Activated naive CD8-positive, alpha-beta T cell treated with anti-CD3 and anti-CD28 coated beads, Interleukin-2, amount 50 U/mL, for 16 hours (primary cell): ENCODE measurements around the gene SMARCC2.

Source experiments
- DNase-seq: peaks from one replicate; pipeline ENCODE4 v3.0.0-alpha.2; 2020; ENCODE audit warnings: low read depth, low spot score

SMARCC2 gene

DNA sequence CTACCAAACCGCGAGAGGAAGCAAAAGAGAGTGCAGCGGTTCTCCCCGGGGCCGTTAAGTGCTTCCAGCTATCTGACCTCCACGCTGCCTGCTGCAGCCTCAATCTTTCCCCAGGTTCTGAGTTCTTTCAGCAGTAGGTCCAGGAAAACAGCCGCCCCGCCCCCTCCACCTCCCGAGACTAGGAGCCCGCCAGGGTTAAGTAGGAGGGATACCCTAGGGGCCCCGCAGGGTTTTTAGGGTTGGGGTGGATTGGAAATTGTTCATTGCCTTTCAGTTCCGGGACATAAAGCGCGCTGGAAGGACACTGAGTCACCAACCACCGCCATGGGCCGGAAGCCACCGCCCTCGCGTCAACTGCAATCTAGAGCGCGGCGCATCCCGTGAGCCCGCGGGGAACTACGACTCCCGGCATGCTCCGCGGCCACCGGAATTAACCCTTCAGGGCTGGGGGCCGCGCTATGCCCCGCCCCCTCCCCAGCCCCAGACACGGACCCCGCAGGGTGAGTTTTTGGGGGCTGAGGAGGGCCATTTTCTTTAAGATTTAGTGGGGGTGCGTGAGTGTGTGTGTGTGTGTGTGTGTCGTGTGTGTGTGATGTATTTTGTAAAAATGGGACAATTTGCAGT is 37.0 kb downstream of the SMARCC2 start, which contains the start of gene MYL6B:
TSS of gene MYL6B (plus strand) at position 456 of the 624 bp plus-strand sequence. CDS start 1,332 bp downstream, outside the sequence.
- peak; percentile 87 for DNase-seq

DNA sequence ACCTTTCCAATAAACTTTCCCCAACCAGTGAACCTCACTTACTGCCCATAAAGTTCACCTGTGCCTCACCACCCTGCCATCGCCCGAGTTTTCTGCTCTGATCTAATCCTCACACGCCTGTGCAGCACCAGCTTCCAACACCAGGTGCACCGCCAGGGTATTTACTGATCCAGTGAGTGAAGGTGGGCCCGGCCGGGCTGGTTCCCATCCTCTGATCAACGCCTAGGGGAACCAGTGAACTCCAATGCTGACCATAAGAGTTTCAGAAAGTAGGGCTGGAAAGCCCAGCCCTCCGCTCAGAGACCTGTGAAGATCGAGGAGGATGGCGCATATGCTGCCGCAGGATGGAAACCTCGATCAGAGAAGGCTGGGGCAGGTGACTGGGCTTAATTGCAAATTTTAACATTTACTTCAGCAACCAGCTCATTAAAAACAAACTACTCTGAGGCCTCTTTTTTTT is 37.6 kb downstream of the SMARCC2 start:
- DNase-seq: peak; percentile 50

DNA sequence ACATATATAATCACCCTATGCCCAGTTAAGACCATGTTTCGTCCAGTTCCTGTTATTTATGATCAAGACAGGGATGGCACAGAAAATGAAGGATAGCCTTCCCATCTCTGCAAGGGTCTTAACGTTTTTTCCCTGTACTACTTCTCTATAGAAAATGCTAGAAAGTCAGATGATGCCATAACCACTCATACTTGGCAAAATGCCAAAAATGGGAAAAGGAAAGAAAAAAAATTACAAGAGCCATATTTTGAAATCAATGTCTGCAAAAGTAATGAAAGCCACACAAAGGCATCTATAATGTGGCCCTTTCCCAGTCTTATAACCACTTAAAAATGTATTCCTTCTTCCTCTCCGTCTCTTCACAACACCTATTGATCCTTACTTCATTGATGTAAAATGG is 38.7 kb downstream of the SMARCC2 start:
- DNase-seq: no peak

DNA sequence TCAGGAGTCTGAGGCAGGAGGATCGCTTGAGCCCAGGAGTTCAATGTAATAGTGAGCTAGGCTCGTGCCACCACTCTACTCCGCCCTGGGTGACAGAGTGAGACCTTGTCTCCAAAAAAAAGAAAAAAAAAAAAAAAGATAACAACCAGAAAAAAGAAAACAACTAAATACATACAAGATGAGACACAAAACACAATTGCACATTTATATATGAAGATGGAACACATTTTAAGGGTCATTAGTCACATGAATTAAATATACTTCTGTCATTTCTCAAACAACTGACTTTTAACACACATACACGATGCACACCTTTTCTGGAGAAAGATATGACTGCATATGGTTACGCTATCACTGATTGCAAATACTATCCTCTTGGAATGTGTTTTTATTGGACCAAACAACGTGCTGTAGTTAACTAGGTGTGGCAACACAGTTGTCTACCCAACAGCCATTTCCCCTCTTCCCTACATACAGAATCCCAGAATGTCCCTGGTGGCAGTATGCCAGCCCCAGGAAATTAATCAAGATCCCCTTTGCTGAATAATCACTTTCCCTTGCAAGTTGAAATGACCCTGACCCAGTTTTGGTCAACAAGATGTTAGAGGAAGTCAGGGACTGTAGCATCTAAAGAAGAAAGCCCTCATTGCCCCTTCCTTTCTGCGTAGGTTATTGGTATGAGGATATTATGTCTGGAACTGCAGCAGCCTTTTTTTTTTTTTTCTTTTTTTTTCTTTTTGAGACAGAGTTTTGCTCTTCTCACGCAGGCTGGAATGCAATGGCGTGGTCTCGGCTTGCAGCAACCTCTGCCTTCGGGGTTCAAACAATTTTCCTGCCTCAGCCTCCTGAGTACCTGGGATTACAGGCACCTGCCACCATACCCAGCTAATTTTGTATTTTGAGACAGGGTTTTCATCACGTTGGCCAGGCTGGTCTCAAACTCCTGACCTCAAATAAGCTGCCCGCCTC is 42.5 kb downstream of the SMARCC2 start:
- no peak for DNase-seq

DNA sequence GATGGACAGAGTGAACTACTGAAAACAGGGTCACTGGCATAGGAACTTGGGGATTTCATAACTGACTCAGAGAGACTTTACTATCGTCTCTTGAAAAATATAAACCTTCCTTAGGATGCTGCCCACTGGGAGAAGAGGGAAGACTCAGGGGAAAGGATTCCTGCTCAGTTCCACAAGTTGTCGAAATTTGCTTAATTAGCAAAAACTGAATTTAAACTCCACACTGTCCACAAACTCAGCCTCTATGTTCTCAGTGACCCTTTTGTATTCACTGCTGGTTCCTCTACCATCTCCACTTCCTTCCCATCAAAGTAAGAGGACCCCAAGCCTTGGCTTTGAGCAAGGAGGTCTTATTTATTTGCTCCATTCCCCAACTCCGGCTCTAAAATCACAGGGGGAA is 44.1 kb downstream of the SMARCC2 start:
- DNase-seq: no peak

DNA sequence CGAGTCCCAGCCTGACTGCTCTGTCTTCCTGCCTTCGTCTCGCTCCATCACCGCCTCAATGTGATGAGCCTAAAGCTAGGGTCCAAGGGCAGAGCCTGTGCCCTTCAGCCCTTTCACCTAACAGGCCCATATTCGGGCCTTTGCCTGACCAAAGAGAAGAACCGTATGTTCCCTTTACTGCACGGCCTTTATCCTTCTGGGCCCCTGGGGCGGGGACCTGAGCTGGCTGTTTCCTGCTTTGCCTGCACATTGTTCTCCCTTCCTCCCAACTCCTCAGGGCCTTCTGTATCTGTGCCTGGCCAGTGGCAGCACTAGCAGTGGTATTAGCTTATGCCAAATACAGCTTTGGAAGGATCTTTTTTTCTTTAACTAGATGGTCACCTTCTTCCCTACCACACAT is 45.4 kb downstream of the SMARCC2 start:
- no peak for DNase-seq

DNA sequence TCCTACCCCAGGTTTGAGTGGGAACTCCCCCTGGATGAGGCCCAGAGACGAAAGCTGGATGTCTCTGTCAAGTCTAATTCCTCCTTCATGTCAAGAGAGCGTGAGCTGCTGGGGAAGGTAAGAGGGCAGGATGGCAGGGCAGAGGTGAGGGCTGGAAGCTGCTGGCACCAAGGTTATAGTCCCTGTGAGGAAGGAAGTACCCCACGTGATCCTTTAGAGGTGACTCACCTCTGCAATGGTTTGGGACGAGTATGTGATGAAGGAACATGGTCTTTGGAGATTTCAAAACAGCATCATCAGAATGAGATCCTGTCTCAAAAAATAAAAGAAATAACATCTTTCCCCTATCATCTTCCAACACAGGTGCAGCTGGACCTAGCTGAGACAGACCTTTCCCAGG is 46.1 kb downstream of the SMARCC2 start:
- DNase-seq: no peak

DNA sequence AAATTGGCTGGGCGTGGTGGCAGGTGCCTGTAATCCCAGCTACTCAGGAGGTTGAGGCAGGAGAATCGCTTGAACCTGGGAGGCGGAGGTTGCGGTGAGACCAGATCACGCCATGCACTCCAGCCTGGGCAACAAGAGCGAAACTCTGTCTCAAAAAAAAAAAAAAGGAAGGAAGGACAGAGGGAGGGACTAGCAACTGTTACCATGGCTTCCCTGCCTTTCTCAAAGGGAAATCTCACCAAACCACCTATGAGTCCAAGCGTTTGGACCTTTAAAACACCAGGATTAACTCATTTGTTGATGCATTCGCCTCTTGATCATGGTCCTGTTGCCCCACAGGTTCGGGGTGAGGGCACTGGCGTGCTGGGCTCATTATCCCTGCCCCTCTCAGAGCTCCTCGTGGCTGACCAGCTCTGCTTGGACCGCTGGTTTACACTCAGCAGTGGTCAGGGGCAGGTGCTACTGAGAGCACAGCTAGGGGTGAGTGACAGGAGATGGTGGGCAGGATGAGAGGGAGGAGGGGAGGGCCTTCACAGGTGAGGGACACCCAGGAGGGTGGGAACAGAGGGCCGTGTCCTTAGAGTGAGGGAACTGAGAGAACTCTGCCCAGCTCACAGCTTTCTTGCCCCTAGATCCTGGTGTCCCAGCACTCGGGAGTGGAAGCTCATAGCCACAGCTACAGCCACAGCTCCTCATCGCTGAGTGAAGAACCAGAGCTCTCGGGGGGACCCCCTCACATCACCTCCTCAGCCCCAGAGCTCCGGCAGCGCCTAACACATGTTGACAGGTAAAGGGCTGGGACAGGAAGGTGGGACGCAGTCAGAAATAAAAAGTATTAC is 47.1 kb downstream of the SMARCC2 start:
- no peak for DNase-seq

DNA sequence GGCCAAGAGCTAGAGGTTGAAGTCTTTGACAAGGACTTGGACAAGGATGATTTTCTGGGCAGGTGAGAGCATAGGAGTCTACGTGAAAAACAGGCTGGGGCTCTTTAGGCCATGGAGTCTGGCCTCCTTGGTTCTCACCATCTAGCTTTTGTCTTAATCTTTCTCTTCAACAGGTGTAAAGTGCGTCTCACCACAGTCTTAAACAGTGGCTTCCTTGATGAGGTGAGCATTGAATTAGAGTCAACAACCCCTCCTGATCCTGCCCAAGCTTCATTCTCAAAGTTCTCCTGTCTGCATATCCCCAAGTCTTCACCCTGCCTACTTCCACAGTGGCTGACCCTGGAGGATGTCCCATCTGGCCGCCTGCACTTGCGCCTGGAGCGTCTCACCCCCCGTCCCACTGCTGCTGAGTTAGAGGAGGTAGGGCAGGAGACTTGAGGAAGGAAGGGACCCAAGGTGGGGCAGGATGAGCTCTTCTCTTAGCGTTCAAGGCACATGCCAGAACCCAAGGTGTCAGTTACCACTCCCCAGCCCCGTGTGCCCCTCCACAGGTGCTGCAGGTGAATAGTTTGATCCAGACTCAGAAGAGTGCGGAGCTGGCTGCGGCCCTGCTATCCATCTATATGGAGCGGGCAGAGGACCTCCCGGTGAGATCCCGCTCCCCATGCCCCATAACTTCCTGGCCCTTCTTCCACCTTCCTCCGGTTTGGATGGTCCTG is 51.3 kb downstream of the SMARCC2 start:
- no peak for DNase-seq

DNA sequence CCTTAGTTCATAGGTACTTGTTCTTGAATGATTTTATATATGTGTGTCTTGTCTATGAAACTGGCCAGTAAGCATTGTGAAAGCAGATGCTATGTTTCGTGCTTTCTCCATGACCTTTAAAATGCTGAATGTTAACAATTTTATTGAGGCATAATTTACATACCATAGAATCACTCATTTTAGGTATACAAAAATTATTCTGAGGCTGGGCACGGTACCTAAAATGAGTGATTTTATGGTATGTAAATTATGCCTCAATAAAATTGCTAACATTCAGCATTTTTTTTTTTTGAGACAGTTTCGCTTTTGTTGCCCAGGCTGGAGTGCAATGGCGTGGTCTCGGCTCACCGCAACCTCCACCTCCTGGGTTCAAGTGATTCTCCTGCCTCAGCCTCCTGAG is 54.4 kb downstream of the SMARCC2 start:
- DNase-seq: no peak

DNA sequence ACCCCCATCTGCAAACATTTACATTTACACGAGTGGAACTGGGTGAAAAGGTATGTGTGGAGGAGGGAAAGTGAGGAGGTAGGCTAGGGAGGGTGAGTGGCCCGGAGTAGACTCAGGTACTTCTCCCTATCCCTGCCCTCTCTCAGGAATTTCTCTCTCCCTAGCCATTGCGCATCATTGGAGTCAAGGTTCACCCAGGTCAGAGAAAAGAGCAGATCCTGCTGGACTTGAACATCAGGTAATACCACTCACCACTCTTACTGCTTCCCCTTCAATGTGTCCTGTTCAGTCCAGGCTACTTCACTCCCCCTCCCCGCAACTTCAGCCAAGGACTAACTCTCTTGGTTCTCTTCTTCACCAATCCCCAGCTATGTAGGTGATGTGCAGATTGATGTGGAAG is 58.4 kb downstream of the SMARCC2 start:
- DNase-seq: no peak

DNA sequence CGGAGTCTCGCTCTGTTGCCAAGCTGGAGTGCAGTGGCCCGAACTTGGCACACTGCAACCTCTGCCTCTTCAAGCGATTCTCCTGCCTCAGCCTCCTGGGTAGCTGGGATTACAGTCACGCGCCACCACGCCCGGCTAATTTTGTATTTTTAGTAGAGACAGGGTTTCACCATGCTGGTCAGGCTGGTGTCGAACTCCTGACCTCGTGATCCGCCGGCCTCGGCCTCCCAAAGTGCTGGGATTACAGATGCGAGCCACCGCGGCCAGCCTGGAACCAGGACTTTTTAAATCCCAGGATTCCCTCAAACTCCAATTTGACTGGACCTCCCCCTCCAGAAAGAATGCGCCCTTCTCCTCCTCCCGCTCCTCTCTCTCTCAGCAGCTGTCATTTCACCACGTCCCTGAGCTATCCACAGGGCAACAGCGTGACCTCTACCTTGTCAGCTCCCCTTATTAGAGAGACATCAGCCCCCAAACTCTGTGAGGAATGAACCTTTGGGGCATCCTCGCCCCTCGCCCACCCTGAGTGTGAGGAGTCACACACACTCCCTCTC is 59.3 kb downstream of the SMARCC2 start:
- DNase-seq: no peak

DNA sequence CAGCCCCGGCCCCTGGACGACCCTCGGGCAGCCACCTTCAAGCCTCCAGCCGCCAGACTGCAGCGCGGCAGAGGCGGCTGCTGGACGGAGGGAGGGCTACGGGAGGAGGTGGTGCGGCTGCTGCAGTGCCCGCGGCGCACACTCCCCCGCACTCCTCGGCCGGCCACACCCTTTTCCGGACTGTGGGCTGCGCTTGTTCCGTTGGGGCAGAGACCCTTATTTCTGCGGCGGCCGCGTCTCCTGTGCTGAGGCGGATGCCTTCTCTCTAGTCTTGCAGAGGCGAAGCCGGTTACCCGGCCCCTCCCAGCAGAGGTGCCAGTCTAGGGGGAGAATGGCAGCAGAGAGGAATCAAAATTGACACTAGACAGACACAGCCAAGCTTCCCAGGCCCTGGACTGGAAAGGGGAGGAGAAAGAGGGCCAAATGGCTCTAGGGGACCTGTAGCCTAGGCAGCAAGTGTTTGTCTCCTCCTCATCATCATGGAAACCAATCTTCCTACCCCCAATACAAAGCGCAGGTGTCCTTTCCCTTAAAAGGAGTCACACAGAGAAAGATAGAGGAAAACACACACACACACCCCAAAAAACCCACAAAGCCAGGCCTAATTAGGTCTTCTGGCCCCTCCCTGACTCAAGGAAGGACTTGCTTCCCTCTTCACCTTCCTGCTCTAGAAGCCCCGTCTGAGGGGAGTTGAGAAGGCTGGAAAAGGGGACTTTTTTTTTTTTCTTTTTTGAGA is 59.9 kb downstream of the SMARCC2 start:
- no peak for DNase-seq

DNA sequence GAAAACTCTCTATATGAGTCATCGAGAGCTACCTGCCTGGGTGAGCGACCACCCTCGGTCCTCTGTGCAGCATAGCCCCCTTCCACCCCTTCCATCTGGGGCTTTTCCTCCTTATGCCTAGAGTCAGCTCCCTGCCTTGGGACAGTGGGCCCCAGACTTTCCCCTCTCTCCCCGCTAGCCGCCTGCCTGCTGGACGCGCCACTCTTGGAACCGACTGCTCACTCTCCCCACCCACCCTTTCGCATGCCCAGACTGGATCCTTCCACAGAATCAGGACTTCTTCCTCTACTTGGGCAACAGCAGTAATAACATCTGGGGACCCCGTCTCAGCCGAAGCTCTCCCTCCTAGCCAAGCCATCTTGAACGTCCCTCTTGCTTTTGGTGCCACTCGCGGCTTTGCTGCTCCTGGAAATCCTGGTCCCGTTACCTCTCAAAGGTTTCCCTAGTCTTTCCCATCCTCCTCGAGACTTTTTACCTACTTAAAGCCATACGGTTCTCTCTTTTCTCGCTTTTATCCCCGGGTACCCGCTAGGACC is 60.5 kb downstream of the SMARCC2 start:
- DNase-seq: no peak

DNA sequence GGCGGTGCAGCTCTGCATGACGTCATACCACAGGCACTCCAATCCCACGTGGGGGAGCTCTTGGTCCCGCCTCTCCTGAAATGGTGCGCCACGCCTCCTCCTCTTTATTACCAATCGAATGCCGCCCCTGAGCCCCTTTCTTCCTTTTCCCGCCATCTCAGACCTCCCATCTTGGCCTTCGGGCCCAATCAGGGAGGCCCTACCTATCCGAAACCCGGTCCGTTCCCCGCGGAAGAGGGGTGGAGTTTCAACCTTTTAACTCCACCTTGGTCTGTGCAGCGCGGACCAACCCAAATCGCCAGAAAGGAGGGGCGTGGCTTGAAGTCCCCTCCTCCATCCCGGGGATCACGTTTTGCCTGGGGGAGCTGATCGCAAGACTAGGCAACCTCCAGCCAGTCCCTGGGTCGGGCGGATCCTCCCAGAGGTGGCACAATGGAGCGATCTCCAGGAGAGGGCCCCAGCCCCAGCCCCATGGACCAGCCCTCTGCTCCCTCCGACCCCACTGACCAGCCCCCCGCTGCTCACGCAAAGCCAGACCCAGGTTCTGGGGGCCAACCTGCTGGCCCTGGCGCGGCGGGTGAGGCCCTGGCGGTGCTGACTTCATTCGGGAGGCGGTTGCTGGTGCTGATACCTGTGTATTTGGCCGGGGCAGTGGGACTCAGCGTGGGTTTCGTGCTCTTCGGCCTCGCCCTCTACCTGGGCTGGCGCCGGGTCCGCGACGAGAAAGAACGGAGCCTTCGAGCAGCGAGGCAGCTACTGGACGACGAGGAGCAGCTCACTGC is 61.2 kb downstream of the SMARCC2 start, which contains the start of gene ESYT1:
TSS of gene ESYT1 (plus strand) at position 380 of the 782 bp plus-strand sequence. CDS start at position 433, 53 bp downstream.
- DNase-seq: peak; percentile 96

DNA sequence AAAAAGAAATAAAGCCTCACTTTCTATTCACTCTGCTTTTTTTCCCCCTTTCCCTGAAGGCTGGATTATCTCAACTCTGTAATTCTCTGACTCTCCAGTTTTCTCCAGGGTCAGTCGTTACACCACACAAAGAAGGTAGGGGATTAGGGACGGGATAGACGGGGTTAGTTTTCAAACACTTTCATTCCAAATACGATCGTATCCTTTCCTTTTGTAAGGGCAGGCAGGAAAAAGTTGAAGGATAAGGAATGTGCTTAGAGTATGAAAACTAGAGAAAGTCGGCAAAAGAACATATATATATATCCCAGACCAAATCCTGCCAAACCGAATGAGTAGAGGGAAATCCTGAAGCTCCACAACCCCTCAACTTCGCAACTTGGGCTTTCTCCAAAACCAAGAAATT is 61.8 kb downstream of the SMARCC2 start:
- DNase-seq: no peak

DNA sequence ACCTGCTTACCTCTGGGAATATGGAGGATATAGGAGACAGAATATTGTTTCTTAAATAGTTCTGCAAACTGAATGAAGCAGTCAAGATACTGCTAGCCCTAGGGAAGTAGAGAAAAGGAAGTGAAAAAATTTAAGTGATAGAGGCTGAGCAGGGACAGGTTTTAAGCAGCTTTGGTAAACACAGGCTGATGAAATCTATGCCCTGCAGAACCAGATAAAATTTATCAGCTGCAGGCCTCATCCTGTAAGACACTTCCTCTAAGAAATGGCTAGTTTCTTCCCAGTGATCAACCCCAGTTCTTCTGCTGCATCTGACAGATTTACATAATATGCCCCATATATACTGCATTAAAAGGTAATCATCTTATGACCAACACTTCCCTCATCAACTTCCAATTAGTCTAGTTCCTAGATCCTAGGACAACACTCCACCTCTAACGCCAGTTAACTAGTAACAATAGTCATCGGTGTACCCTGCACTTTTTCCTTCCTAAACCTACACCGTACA is 62.5 kb downstream of the SMARCC2 start:
- DNase-seq: no peak

DNA sequence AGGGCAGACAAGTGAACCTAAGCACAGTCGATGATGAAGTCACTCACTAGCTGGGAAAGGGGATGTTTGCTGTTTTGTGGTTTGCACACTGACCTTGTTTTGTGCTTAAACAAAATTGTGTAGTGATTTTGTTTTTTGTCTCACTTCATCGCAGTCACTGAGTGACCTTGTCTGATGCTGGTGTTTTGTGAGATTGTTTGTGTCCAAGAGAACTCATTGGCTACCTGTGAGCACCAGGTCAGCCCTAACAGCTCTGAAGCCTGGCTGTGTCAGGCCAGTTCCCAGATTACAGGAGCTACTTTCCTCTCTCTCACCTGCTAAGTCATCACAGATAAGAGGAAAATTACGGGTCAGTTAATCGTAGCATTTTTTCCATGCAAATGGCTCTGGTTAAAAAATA is 65.2 kb downstream of the SMARCC2 start:
- DNase-seq: no peak

DNA sequence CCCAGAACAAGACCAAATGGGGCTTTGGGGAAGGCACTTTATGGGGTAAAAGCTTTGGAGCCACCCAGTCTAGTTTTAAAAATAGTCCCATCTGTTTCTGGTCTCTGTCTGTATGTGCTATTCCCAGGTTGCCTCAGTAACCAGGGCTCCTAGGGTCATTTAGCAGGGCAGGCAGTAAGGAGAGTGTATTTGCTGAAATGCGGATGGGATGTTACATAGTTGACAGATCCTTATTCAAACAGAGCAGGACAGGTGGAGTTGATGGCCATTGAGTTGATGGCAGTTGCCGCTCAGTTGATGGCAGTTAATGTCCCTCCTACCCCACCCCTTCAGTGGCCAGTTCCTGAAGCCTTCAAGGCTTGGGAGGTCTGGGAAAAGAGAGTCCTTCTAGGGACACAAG is 66.6 kb downstream of the SMARCC2 start:
- DNase-seq: no peak
